ENCODE results near the gene GLIS1. TPM values are rescaled to one million over a fixed set of nuclear protein-coding genes. Genes with fewer than 3 reads are reported as not detected.

Gene GLIS1
- total RNA-seq, 1 experiment from 2014 or later, result 0.28 TPM

DNA sequence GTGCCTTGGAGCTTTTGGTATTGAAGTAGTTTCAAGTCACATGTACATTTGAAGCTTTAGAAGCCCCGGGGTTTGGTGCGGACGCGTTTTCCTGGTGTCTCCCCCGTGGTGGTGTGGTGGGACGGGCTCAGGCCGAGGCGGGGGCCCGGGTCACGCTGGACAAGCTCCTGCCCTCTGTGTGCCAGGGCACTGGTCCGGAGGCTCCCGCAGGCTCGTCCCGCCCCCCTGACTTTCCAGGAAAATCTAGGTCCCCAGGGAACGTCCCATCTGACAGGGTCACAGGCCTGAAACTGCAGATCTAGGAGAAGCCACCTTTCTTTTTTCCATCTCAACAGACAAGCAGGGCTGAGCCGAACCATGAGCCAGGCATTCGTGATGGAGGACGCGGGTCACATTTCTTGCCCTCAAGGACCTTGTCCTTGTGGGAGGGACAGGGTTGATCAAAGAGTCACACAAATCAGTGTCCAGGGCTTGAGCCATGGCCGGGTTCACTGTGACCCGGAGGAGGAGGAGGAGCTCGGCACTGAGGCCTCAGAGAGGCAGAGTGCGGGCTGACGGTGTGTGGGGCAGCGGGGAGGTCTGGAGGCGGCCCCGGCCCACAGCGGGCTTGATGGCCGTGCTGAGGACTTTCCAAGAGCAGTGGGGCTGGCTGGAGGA, 278.2 kb downstream of the GLIS1 start:
- no peak overlapping the region for H2BK120ac ChIP-seq (ENCODE audit: low read depth, low read length, poor library complexity, severe bottlenecking)
- H2BK20ac ChIP-seq (ENCODE audit: low read depth, low read length, poor library complexity, severe bottlenecking), result no peak overlapping the region
- no peak overlapping the region for H4K91ac ChIP-seq (ENCODE audit: insufficient read length, low read depth, low read length)
- H3K79me1 ChIP-seq (ENCODE audit: insufficient read depth, low read depth, low read length, poor library complexity, severe bottlenecking), result no peaks in the 10 kb centered on the region
- H3K27ac ChIP-seq (ENCODE audit: insufficient read length, low read depth, low read length), result no peak overlapping the region
- H3K18ac ChIP-seq (ENCODE audit: insufficient read length, low read depth, low read length), result no peak overlapping the region
- H4K5ac ChIP-seq (ENCODE audit: insufficient read length, low read depth, low read length), result no peak overlapping the region
- no peaks in the 10 kb centered on the region for H3K23me2 ChIP-seq (ENCODE audit: insufficient read length, low read depth, low read length, poor library complexity, severe bottlenecking)
- H2BK5ac ChIP-seq (ENCODE audit: insufficient read length, low read length), result no peak overlapping the region
- H2BK15ac ChIP-seq (ENCODE audit: low read depth, low read length), result no peak overlapping the region
- H2AFZ ChIP-seq (ENCODE audit: low read length), result no peak overlapping the region
- Mint-ChIP-seq H3K27ac (no peak overlapping the region), H3K4me3 (no peak overlapping the region), H3K9me3 (no peaks in the 10 kb centered on the region), H3K4me1 (peaks cover 5 to 7% of the 10 kb centered on the region in 2 experiments; a peak in 3 of 4 replicates), H3K36me3 (ENCODE audit: insufficient read depth in 1 of 3, low read depth in 3 of 3) (no peaks in the 10 kb centered on the region), H3K27me3 (ENCODE audit: low read depth) (peaks cover 19% of the 10 kb centered on the region)
- H3K23ac ChIP-seq (ENCODE audit: insufficient read length, low read depth, low read length), result no peak overlapping the region
- no peak overlapping the region for H3K9ac ChIP-seq (ENCODE audit: extremely low read depth, insufficient read length, low read length)
- H3K9me3 ChIP-seq (ENCODE audit: control insufficient read depth, low read depth, low read length), result no peaks in the 10 kb centered on the region
- WGBS (ENCODE audit: extremely low coverage, insufficient read length, low lambda C conversion rate), result no CpG with 5 or more reads among the region's 29 CpGs
- H3K79me2 ChIP-seq (ENCODE audit: insufficient read depth, low read length), result no peaks in the 10 kb centered on the region
- H3K27me3 ChIP-seq (ENCODE audit: insufficient read depth, low read length), result no peaks in the 10 kb centered on the region
- no peak overlapping the region for H3K4me2 ChIP-seq (ENCODE audit: insufficient read depth, insufficient read length, low read length)
- H4K20me1 ChIP-seq (ENCODE audit: control insufficient read depth, insufficient read depth, insufficient read length), result no peaks in the 10 kb centered on the region
- H2AK5ac ChIP-seq (ENCODE audit: insufficient read length, low read length), result no peak overlapping the region
- H2BK12ac ChIP-seq (ENCODE audit: insufficient read length, low read depth, low read length), result no peak overlapping the region
- H3T11ph ChIP-seq (ENCODE audit: low read length), result no peak overlapping the region
- no peaks in the 10 kb centered on the region for H3K4me1 ChIP-seq (ENCODE audit: insufficient read depth, low read length)
- no peak overlapping the region for H3K14ac ChIP-seq (ENCODE audit: insufficient read depth, low read length)
- no peak for DNase-seq
- no peak overlapping the region for H3K4ac ChIP-seq (ENCODE audit: low read depth, low read length)
- no peak overlapping the region for H4K8ac ChIP-seq (replicated peaks; ENCODE audit: insufficient read length, low read depth, low read length)
- TF ChIP-seq, protein P1, sequence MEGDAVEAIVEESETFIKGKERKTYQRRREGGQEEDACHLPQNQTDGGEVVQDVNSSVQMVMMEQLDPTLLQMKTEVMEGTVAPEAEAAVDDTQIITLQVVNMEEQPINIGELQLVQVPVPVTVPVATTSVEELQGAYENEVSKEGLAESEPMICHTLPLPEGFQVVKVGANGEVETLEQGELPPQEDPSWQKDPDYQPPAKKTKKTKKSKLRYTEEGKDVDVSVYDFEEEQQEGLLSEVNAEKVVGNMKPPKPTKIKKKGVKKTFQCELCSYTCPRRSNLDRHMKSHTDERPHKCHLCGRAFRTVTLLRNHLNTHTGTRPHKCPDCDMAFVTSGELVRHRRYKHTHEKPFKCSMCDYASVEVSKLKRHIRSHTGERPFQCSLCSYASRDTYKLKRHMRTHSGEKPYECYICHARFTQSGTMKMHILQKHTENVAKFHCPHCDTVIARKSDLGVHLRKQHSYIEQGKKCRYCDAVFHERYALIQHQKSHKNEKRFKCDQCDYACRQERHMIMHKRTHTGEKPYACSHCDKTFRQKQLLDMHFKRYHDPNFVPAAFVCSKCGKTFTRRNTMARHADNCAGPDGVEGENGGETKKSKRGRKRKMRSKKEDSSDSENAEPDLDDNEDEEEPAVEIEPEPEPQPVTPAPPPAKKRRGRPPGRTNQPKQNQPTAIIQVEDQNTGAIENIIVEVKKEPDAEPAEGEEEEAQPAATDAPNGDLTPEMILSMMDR (conservative IDR thresholded peaks at IDR 0.05), result no peak
- no peak overlapping the region for H3K56ac ChIP-seq (ENCODE audit: insufficient read length, low read depth, low read length)
